Measurements from ENCODE around the gene FKBP4.

FKBP4 gene

GRCh38 chr12:2813214-2814185 is 18.7 kb downstream of the FKBP4 start:
- peak; percentile 43 for DNase-seq

- no peak for DNase-seq
These were observed 25.0 kb downstream of the FKBP4 start for GRCh38 chr12:2819810-2820209.

GRCh38 chr12:2820432-2820831 is 25.7 kb downstream of the FKBP4 start:
- DNase-seq, result no peak

- no peak for DNase-seq
These were observed 28.7 kb downstream of the FKBP4 start for GRCh38 chr12:2823483-2823882.

- no peak for DNase-seq
These were observed 29.8 kb downstream of the FKBP4 start for GRCh38 chr12:2824541-2824940.

GRCh38 chr12:2825132-2825531 is 30.4 kb downstream of the FKBP4 start:
- DNase-seq, result no peak

GRCh38 chr12:2826036-2826435 is 31.3 kb downstream of the FKBP4 start:
- DNase-seq, result no peak

GRCh38 chr12:2826721-2827515 is 32.1 kb downstream of the FKBP4 start:
- no peak for DNase-seq

GRCh38 chr12:2829275-2829674 is 34.5 kb downstream of the FKBP4 start:
- DNase-seq, result no peak

- no peak for DNase-seq
These were observed 37.9 kb downstream of the FKBP4 start for GRCh38 chr12:2832550-2833127.

- no peak for DNase-seq
These were observed 38.6 kb downstream of the FKBP4 start for GRCh38 chr12:2833327-2833726.

- no peak for DNase-seq
These were observed 39.0 kb downstream of the FKBP4 start for GRCh38 chr12:2833810-2834209.

GRCh38 chr12:2834581-2835491 is 40.1 kb downstream of the FKBP4 start, which contains the start of gene NRIP2:
TSS of gene NRIP2 (minus strand) at chr12:2835035. CDS start at chr12:2834983, 52 bp downstream.
- no peak for DNase-seq

GRCh38 chr12:2835691-2836403 is 41.1 kb downstream of the FKBP4 start:
- no peak for DNase-seq

GRCh38 chr12:2836574-2836973 is 41.8 kb downstream of the FKBP4 start:
- no peak for DNase-seq

- no peak for DNase-seq
These were observed 46.4 kb downstream of the FKBP4 start for GRCh38 chr12:2841056-2841650.

GRCh38 chr12:2842948-2843347 is 48.2 kb downstream of the FKBP4 start:
- no peak for DNase-seq

- no peak for DNase-seq
These were observed 50.0 kb downstream of the FKBP4 start for GRCh38 chr12:2844786-2845185.

- DNase-seq, result no peak
These were observed 50.5 kb downstream of the FKBP4 start for GRCh38 chr12:2845280-2845679.

GRCh38 chr12:2851931-2852330 is 57.2 kb downstream of the FKBP4 start:
- DNase-seq, result no peak

- DNase-seq, result peak; percentile 51
These were observed 58.9 kb downstream of the FKBP4 start for GRCh38 chr12:2853626-2854025.

Data from activated naive CD4-positive, alpha-beta T cell treated with Interleukin-2 at 50 U/mL for 16 hours (primary cell).